HG02798 (cell line): ENCODE results near the gene TNIP2.
"Not testable (repeated sequence)": the region's sequence is repeated elsewhere in the genome, so short reads cannot be mapped to it uniquely, and the experiment has no call there.

Experiments
- ATAC-seq: cut with Tn5 transposase; IDR thresholded peaks from one replicate; pipeline ENCODE4 v1.9.1; 2021; ENCODE audit warnings: mild to moderate bottlenecking; ENCODE audit not compliant: unreplicated experiment, poor library complexity

Gene TNIP2

GRCh38 chr4:2726881-2727280 lies 29.3 kb downstream of the TNIP2 start:
- not testable (repeated sequence) for ATAC-seq

GRCh38 chr4:2725380-2725779 lies 30.8 kb downstream of the TNIP2 start:
- no peak for ATAC-seq

DNA sequence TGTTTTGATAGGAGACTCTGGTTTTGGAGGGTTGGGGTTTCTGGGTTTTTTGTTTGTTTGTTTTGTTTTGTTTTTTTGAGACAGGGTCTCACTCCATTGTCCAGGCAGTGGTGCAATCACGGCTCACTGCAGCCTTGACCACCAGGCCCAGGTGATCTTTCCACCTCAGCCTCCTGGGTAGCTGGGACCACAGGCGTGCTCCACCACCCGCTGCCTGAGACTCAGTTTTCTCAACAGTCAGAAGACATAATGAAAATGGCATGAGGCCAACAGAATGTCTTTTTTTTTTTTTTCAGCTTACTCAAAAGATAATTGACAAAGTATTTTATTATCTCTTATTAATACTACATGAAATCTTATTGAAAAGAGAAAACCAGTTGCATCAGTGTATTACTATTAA lies 32.4 kb downstream of the TNIP2 start:
- no peak for ATAC-seq

- ATAC-seq, result no peak
These were observed 34.1 kb downstream of the TNIP2 start for GRCh38 chr4:2722033-2722432.

DNA sequence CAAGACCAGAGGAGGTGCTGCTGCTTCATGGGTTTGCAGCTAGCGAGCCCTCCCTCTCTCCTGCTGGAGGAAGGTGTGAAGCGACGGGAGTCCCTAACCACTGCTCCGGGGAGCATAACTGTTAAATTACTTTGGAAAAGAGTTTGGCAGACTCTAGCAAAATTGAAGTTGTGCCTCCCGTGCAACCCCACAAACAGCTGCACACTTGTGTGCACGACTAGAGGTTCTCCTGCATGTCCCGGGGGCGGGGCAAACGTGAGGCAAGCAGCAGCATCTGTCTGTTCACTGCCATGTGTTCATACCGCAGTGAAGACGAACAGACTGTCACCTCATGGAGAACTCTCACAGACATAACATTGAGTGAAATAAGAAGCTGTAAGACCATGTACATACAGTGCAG lies 34.5 kb downstream of the TNIP2 start:
- no peak for ATAC-seq

- ATAC-seq, result no peak
These were observed 39.9 kb downstream of the TNIP2 start for GRCh38 chr4:2716236-2716635.

DNA sequence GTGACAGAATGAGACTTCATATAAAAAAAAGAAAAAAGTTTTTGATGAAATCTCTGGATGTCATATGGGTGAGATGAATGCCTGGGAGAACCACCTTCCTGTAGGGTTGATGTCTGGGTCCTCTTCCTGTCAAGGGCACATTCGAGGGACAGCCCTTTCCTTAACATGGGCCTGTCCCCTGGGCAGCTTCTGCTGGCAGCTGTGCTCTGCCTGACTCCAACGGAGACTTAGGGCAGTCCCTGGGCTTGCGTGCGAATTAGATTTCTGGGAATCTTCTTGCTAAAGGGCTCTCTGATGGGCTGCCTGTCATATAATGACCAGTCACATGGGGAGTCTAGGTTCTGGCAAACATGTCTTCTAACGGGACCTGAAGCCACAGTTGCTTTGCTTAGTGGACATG lies 40.7 kb downstream of the TNIP2 start:
- ATAC-seq, result no peak

DNA sequence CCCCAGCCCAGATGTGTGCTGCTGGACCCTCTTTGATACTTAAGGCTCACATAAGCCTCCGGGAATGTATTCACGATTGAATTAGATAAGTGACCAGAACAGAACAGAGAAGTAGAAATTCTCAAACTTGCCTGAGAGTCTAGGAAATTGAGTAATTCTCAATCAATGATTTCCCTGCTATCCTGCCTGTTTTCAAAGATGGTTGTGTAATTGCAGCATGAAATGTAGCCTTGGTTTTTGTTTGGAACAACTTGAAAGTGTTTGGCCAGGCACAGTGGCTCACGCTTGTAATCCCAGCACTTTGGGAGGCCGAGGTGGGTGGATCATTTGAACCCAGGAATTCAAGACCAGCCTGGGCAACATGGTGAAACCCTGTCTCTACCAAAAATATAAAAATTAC lies 41.2 kb downstream of the TNIP2 start:
- no peak for ATAC-seq

- ATAC-seq, result no peak
These were observed 41.9 kb downstream of the TNIP2 start for GRCh38 chr4:2714061-2714770.

- ATAC-seq, result no peak
These were observed 42.8 kb downstream of the TNIP2 start for GRCh38 chr4:2713337-2713736.

GRCh38 chr4:2712261-2712842 lies 43.8 kb downstream of the TNIP2 start:
- no peak for ATAC-seq

GRCh38 chr4:2702770-2703169 lies 53.4 kb downstream of the TNIP2 start:
- no peak for ATAC-seq

DNA sequence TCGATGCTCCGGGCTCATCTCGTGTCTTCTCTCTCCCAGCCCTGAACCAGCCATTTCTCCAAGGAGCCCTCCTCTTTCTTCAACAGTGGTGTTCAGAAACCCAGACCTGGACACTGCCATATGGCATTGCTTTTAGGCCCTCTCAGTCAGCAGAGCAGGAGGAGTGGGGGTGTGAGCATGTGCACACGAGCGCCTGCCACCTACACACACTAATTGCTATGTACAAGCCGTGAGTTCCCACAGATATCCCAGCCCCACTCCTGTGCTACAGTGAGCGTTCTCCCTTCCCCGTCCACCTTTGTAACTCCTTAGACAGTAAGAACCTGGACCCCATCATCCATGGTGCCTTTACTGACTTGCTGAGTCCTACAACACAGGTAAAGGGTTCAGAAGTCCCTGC lies 53.8 kb downstream of the TNIP2 start:
- no peak for ATAC-seq

DNA sequence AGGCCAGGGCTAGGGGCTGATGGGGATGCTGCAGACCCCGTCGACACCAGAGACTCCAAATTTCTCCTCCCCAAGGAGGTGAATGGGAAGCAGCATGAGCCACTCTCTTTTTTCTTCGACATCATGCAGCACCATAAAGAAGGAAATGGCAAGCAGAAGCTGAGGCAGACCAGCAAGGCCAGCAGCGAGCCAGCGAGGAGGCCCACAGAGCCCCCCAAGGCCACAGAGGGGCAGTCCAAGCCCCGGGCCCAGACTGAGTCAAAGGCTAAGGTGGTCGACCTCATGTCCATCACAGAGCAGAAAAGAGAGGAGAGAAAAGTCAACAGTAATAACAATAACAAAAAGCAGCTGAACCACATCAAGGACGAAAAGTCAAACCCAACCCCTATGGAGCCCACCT lies 56.1 kb downstream of the TNIP2 start:
- ATAC-seq, result no peak

DNA sequence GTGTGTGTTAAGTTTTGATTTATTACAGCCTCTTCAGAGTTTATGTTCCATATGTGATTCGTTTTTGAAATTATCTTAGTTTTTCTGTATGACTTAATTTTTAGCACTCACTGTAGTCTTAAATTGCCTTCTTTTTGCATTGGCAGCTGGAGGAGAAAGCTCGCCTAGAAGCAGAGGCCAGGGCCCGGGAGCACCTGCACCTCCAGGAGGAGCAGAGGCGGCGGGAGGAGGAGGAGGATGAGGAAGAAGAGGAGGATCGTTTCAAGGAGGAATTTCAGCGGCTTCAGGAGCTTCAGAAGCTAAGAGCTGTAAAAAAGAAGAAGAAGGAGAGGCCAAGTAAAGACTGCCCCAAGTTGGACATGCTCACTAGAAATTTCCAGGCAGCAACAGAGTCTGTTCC lies 56.6 kb downstream of the TNIP2 start:
- ATAC-seq, result no peak

GRCh38 chr4:2698951-2699505 lies 57.1 kb downstream of the TNIP2 start:
- no peak for ATAC-seq

GRCh38 chr4:2698504-2698903 lies 57.6 kb downstream of the TNIP2 start:
- ATAC-seq, result no peak

DNA sequence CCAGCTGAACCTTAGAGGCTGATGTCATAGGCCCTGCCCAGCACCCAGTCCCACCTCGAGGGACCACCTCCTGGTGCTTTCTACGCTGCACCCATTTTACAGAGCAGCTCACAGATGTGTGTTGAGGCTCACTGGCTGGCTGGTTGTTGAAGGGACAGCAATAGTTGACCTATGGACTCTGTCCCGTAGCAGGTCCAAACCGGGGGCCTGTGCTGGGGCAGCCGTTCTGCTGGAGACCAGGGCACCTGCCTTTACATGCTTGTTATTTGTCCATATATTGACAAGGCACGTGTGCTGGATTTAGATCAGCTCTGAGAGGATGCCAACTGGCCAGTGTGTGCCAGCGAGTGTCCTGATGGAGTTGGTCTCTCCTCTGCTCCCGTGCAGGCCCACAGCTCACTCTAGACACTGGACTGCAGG lies 58.1 kb downstream of the TNIP2 start:
- ATAC-seq, result no peak

- peak; percentile 86 for ATAC-seq
These were observed 59.7 kb downstream of the TNIP2 start for GRCh38 chr4:2696423-2696822.

DNA sequence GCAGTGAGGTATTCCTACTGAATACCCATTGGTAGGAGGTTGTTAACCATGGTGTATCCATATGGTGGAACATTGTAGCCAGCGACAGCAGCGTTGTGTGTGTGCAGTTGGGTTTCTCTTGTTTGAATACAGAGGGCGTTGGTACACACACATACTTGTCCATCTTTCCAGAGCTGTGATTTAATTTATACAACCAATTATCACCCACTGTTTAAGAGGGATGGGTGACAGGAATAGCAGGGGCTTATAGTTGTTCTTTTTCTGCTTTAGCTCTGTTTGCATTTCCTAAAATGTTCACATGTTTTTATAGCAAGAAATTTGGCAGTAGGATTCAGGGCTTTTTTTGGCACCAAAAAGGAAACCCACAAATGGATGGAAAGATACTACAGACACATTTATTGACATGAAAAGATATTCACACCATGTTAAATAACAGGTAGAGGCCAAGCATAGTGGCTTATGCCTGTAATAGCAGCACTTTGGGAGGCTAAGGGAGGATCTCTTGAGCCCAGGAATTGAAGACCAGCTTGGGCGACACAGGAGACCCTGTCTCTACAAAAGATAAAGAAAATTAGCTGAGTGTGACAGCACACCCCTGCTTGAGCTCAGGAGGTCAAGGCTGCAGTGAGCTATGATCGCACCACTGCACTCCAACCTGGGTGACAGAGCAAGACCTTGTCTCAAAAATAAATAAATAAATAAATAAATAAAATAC lies 60.6 kb downstream of the TNIP2 start:
- ATAC-seq, result no peak

- no peak for ATAC-seq
These were observed 61.4 kb downstream of the TNIP2 start for GRCh38 chr4:2694691-2695090.
